HEK293 (cell line): ENCODE results near the gene AFF3.
"Not testable (repeated sequence)": the region's sequence is repeated elsewhere in the genome, so short reads cannot be mapped to it uniquely, and the experiment has no call there.

Experiments used
- CTCF ChIA-PET: fragments of 350-600 bp; formaldehyde crosslinking; extraction: SDS; loops from one replicate; lab custom pipeline; 2021; ENCODE audit warnings: antibody characterized with exemption; lab: Yijun Ruan, JAX
- POLR2A ChIA-PET: fragments of 300-600 bp; formaldehyde crosslinking; extraction: SDS; loops from one replicate; lab custom pipeline; 2020; ENCODE audit warnings: antibody characterized with exemption, inconsistent platforms; lab: Yijun Ruan, JAX
- H3K27ac ChIP-seq: fragments of 200-500 bp; sonication (Bioruptor generic); 2 replicates; pipeline ENCODE4 v1.5.1; 2014; ENCODE audit warnings: low read depth, low read length, control low read depth, inconsistent platforms; ENCODE audit errors: extremely low read depth
- H3K36me3 ChIP-seq, 2 experiments: fragments of 200-500 bp in 1 of 2; sonication (Bioruptor generic) in 1 of 2; 1 replicate in 1 of 2; 2 replicates in 1 of 2; pipeline ENCODE4 v1.5.1; 2014 to 2017; ENCODE audit warnings: inconsistent platforms in 2 of 2, low read length in 2 of 2; ENCODE audit not compliant: control insufficient read depth in 2 of 2, insufficient read depth in 1 of 2
- H3K4me1 ChIP-seq: fragments of 200-500 bp; sonication (Bioruptor generic); 2 replicates; pipeline ENCODE4 v1.5.1; 2014; ENCODE audit warnings: mild to moderate bottlenecking, low read length, inconsistent platforms; ENCODE audit not compliant: control insufficient read depth, insufficient read depth
- H3K4me3 ChIP-seq: 2 replicates; pipeline ENCODE4 v1.5.1; 2011; ENCODE audit warnings: low read depth, mild to moderate bottlenecking, control low read depth, low read length, moderate library complexity
- H3K9me3 ChIP-seq: fragments of 200-500 bp; sonication (Bioruptor generic); 2 replicates; pipeline ENCODE4 v1.5.1; 2014; ENCODE audit warnings: low read depth, low read length, inconsistent platforms; ENCODE audit not compliant: control insufficient read depth, insufficient read depth
- GLIS1 ChIP-seq: fragments of 450-650 bp; formaldehyde crosslinking; IDR thresholded peaks from 2 replicates; pipeline ENCODE4 v1.5.1; 2016; ENCODE audit warnings: missing biosample characterization, missing genetic modification characterization
- GLIS2 ChIP-seq: fragments of 450-650 bp; formaldehyde crosslinking; IDR thresholded peaks from 2 replicates; pipeline ENCODE4 v1.5.1; 2016; ENCODE audit warnings: missing biosample characterization, missing genetic modification characterization
- MYNN ChIP-seq: fragments of 450-650 bp; formaldehyde crosslinking; IDR thresholded peaks from 2 replicates; pipeline ENCODE4 v1.5.1; 2016; ENCODE audit warnings: missing biosample characterization, missing genetic modification characterization, borderline replicate concordance
- ZBTB8A ChIP-seq: fragments of 450-650 bp; formaldehyde crosslinking; IDR thresholded peaks from 2 replicates; pipeline ENCODE4 v1.5.1; 2016; ENCODE audit warnings: missing biosample characterization, missing genetic modification characterization
- ZFP69B ChIP-seq: fragments of 450-650 bp; formaldehyde crosslinking; IDR thresholded peaks from 2 replicates; pipeline ENCODE4 v1.5.1; 2016; ENCODE audit warnings: missing biosample characterization, missing genetic modification characterization
- ZIC2 ChIP-seq: fragments of 450-650 bp; formaldehyde crosslinking; IDR thresholded peaks from 2 replicates; pipeline ENCODE4 v1.5.1; 2016; ENCODE audit warnings: missing biosample characterization, missing genetic modification characterization
- ZNF169 ChIP-seq: fragments of 450-650 bp; formaldehyde crosslinking; IDR thresholded peaks from 2 replicates; pipeline ENCODE4 v1.5.1; 2016; ENCODE audit warnings: missing biosample characterization, missing genetic modification characterization
- ZNF175 ChIP-seq: fragments of 450-650 bp; formaldehyde crosslinking; IDR thresholded peaks from 2 replicates; pipeline ENCODE4 v1.5.1; 2016; ENCODE audit warnings: missing biosample characterization, missing genetic modification characterization
- ZNF335 ChIP-seq: fragments of 450-650 bp; formaldehyde crosslinking; conservative IDR thresholded peaks from 2 replicates; pipeline ENCODE4 v1.5.1; 2016; ENCODE audit warnings: missing biosample characterization, missing genetic modification characterization
- ZNF426 ChIP-seq: fragments of 450-650 bp; formaldehyde crosslinking; IDR thresholded peaks from 2 replicates; pipeline ENCODE4 v1.5.1; 2017; ENCODE audit warnings: missing biosample characterization, missing genetic modification characterization, mild to moderate bottlenecking, inconsistent platforms, moderate library complexity
- ZNF530 ChIP-seq: fragments of 450-650 bp; formaldehyde crosslinking; IDR thresholded peaks from 2 replicates; pipeline ENCODE4 v1.5.1; 2016; ENCODE audit warnings: low read depth, missing biosample characterization, missing genetic modification characterization
- TF ChIP-seq, protein P1 (sequence below): fragments of 450-650 bp; formaldehyde crosslinking; optimal IDR thresholded peaks from 2 replicates; pipeline ENCODE3; 2016; ENCODE audit warnings: missing biosample characterization, mild to moderate bottlenecking, missing genetic modification characterization

Gene AFF3

DNA sequence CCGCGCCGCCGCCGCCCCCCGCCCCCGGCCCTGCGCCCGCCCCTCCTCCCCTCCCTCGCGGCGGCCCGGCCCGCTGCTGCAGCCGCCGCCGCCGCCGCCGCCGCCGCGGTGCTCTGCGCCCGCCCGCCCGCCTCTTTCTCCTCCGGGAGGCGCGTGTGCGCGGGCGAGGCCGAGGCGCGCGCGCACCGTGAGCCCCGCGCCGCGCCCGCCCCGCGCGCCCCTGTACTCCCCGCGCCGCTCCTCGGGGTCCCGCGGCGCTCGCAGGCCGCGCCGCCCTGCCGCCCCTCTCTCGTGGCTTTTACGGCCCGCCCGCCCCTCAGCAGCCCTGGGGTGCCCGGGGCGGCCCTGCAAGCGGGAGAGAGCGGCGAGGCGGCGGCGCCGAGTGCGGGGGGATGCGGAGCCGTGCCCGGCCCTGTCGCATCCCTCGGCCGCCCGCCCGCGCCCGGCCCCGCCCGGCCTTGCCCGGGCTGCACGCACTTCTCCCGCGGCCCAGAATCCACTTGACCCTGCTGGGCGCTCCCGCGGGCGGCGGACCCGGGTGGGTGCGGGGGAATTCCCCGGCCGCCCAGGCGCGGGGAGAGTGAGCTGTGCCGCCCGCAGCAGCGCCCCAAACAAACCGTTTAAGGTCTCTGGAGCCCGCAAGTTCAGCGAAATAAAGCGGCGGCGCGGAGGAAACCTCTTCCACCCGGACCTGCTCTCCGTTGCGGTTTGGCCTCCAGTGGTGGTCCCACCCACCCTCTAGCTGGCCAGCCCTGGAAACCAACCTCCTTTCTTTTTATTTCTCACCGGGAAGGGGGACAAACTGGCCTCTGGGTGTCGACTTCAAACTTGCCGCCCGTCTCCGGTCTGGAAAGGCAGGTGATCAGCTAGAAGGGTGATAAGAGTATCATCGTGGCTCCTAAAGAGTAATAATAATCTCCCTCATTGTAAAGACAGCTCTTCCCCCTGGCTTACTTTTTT, 37.4 kb downstream of the AFF3 start:
- H3K9me3 ChIP-seq: no peaks in the 10 kb centered on the region
- H3K4me1 ChIP-seq: peaks cover 18% of the 10 kb centered on the region
- H3K4me3 ChIP-seq: peak overlapping the region; percentile 42
- ChIA-PET POLR2A (no interaction called here), CTCF (interaction anchor here (0.7 kb wide), 1 partner anchor 285 kb away, joined by 3 read pairs; no protein-coding TSS in a partner anchor)
- no peaks in the 10 kb centered on the region for H3K36me3 ChIP-seq
- TF ChIP-seq MYNN (tag by site-specific recombination) (no peak), ZBTB8A (tag by site-specific recombination) (peak; percentile 74), ZNF426 (tag by site-specific recombination) (no peak), ZNF175 (tag by site-specific recombination) (no peak), GLIS1 (tag by site-specific recombination) (peak; percentile 10; the same call in 1 of the 2 replicates), ZNF169 (tag by site-specific recombination) (no peak), ZNF530 (no peak), ZNF335 (peak; percentile 65), ZFP69B (peak; percentile 32; the same call in 1 of the 2 replicates)
- TF ChIP-seq, protein P1, sequence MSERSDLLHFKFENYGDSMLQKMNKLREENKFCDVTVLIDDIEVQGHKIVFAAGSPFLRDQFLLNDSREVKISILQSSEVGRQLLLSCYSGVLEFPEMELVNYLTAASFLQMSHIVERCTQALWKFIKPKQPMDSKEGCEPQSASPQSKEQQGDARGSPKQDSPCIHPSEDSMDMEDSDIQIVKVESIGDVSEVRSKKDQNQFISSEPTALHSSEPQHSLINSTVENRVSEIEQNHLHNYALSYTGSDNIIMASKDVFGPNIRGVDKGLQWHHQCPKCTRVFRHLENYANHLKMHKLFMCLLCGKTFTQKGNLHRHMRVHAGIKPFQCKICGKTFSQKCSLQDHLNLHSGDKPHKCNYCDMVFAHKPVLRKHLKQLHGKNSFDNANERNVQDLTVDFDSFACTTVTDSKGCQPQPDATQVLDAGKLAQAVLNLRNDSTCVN (tag by site-specific recombination): peak; percentile 54
- peak overlapping the region; percentile 85 for H3K27ac ChIP-seq

DNA sequence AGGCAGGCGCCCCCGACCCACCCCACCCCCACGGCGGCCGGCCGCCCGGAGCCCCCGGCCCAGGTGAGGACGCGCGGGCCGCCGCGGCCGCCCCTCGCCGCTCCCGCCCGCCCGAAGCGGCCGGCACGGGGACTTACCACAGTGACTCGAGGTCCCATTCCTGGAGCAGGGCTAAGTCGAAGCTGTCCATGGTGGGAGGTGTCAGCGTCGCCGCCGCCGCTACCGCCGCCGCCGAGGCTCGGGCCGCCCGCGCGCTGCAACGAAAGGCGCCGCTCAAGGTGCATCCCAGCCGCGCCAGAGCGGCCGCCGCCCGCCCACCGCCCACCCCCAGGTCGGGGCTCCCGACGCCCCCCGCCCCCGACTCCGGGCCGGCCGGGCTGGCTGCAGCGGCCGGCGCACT, 38.1 kb downstream of the AFF3 start:
- Histone ChIP-seq H3K4me1 (peaks cover 18% of the 10 kb centered on the region), H3K4me3 (peak overlapping the region; percentile 27)
- CTCF ChIA-PET, H3K27ac ChIP-seq, H3K9me3 ChIP-seq, H3K36me3 ChIP-seq, POLR2A ChIA-PET: not testable (repeated sequence)

DNA sequence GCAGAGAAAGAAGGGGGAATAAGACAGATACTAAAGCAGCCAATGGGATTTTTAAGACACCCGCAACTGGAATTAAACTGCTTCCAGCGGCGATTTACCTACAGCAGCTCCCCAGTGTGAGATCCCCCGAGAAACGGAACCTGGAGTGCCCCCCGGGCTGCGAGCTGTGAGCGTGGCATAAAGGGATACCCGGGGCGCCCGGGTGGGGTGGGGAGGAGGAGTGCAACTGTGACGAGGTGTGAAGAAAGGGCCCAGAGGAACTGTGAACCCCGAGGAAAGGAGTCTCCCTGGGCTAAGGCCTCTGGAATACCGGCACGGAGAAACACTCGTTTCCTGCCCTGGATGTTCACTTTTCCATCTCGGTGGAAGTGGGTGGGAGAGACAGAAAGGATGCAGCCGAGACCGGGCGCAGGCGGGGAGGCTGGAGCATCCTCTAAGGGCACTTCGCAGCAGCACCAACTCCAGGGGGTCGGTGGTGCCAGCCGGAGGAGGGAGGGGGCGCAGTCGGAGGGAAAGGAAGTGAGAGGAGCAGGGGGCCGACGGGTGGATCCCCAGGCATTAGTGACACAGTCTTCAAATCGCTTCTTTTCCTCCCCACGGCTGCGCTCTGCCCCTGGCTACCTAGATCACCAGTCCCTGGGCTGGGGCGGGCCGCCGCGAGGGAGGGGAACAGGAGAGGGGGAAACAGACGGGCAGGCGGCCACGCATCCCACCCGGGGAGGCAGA, 38.7 kb downstream of the AFF3 start:
- POLR2A ChIA-PET, H3K36me3 ChIP-seq, CTCF ChIA-PET, H3K27ac ChIP-seq, H3K9me3 ChIP-seq: not testable (repeated sequence)
- peak overlapping the region; percentile 27 for H3K4me3 ChIP-seq
- TF ChIP-seq ZIC2 (0 out of 2 replicates have a peak, but pooled peaks have one; percentile 19), GLIS1 (tag by site-specific recombination) (peak; percentile 29; the same call in 1 of the 2 replicates), GLIS2 (0 out of 2 replicates have a peak, but pooled peaks have one; percentile 13)
- TF ChIP-seq, protein P1 (tag by site-specific recombination): peak; percentile 14
- H3K4me1 ChIP-seq: peaks cover 18% of the 10 kb centered on the region

DNA sequence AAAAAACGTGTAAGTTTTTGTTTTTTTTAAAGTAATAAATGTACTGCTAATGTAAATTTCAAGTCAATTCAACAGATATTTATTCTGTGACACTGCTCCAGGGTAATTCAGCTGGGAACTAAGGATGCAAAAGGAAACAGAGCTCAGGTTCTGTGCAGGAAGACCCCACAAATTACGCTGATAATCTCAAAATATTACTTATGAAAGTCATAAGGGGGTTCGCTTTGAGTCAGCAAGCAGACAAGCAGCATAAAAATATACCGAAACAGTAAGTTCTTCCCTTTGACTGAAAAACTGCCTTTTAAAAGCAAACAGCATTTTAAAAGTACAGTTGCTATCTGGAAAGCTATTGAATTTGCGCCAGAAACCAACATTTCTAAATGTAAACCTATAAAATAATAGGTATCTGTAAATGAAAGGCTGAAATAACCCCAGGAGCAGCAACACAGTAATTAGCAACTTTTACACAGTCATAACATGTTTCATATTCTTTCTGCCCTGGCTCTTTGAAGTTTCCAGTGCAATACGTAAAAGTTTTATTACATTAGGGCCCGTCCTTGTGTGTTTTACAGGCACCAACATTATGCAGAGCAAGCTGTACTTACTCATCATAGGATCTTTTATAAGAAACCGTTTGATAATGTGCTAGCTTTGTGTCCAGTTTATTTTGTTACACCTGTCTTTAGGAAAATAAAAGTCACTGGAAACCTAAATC, 39.8 kb downstream of the AFF3 start:
- H3K4me3 ChIP-seq, H3K36me3 ChIP-seq, H3K27ac ChIP-seq, CTCF ChIA-PET, H3K9me3 ChIP-seq, POLR2A ChIA-PET: not testable (repeated sequence)
- H3K4me1 ChIP-seq: peaks cover 18% of the 10 kb centered on the region

DNA sequence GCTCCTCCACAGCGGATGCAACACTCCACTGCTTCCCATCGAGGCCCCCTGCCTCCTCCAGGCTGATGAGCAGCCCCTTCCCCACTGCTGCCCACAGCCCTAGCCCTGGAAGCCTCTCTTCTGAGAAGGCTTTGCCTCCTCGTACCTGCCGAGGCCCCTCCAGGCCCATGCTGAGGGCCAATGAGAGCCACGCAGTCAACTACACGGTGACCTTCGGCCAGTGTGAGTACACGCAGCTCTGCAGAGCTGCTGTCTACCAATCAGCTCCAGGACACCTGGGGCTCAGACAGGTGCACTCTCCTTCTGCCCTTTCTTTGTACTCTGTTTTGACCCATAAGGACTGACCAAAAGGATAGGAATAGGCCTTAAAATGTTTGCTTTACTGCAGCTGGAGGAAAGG, 43.5 kb downstream of the AFF3 start:
- H3K27ac ChIP-seq, POLR2A ChIA-PET, H3K4me1 ChIP-seq, H3K9me3 ChIP-seq, H3K36me3 ChIP-seq, CTCF ChIA-PET, H3K4me3 ChIP-seq: not testable (repeated sequence)

DNA sequence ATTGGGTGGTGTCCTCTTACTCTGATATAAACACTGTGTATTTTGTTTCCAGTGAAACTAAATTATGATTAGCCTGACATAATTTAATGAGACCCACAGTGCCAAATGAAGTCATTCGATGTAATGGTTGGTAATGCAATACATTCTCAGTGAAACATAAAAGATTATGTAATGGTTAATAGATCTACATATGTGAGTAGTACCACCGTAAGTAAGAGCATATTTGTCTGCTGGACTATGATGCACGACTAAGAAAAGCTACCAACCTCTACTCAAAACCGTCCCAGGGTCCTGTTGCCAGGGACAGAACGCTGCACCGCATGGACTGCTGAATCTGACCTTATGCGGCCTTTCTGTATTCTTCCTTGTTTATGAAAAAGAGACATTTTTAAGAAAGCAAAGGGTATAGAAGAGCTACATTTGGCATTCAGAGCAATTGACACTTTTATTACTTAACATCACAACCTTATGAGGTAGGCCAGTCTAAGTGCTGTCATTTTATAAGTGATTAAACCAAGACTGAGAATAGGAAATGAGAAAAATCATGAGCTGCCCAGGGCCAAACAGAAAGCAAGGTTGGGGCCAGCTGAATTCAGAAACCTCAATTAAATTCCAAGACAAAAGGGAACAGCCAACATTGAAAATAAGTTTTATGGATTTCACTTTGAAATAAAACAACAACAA, 44.6 kb downstream of the AFF3 start:
- CTCF ChIA-PET: not testable (repeated sequence)

More for the DNA sequence above, 44.6 kb downstream of the AFF3 start:
- H3K9me3 ChIP-seq, H3K27ac ChIP-seq, H3K4me3 ChIP-seq, H3K36me3 ChIP-seq, H3K4me1 ChIP-seq, POLR2A ChIA-PET: not testable (repeated sequence)
